Calu3 (cell line): ENCODE data around the gene TNIK. TPM values are rescaled to one million over a fixed set of nuclear protein-coding genes. Genes with fewer than 3 reads are reported as not detected.

Experiments
- BruUV-seq: library from RNA; stranded (reverse); fragments of 400-500 nt; replicated peaks from 2 replicates; lab custom pipeline; 2021; lab: Mats Ljungman, UMichigan
- CTCF ChIA-PET: fragments of 300-600 bp; sonication (Branson Sonifier 250); formaldehyde crosslinking; loops from one replicate; lab custom pipeline; 2022; ENCODE audit warnings: antibody characterized with exemption; lab: Charles Lee
- DNase-seq: peaks from one replicate; pipeline ENCODE4 v3.0.0; 2022
- H3K27ac Mint-ChIP-seq: one replicate; pipeline ENCODE4 v1.8.0; 2022; ENCODE audit warnings: mixed read lengths; ENCODE audit not compliant: unreplicated experiment
- H3K27me3 Mint-ChIP-seq: one replicate; pipeline ENCODE4 v1.8.0; 2022; ENCODE audit warnings: mixed read lengths; ENCODE audit not compliant: unreplicated experiment
- H3K36me3 Mint-ChIP-seq: one replicate; pipeline ENCODE4 v1.8.0; 2022; ENCODE audit warnings: mild to moderate bottlenecking, moderate library complexity, mixed read lengths; ENCODE audit not compliant: insufficient read depth, unreplicated experiment
- H3K4me1 Mint-ChIP-seq: one replicate; pipeline ENCODE4 v1.8.0; 2022; ENCODE audit warnings: mild to moderate bottlenecking, low read depth, mixed read lengths; ENCODE audit not compliant: unreplicated experiment
- H3K4me3 Mint-ChIP-seq: one replicate; pipeline ENCODE4 v1.8.0; 2022; ENCODE audit warnings: mild to moderate bottlenecking, low read depth, moderate library complexity, mixed read lengths; ENCODE audit not compliant: unreplicated experiment
- H3K9me3 Mint-ChIP-seq: one replicate; pipeline ENCODE4 v1.8.0; 2022; ENCODE audit warnings: low read depth, mixed read lengths; ENCODE audit not compliant: unreplicated experiment
- CTCF ChIP-seq: fragments of 200-600 bp; IDR thresholded peaks from one replicate; pipeline ENCODE4 v1.8.0; 2022; ENCODE audit warnings: antibody characterized with exemption; ENCODE audit not compliant: unreplicated experiment
- intact Hi-C: fragments of 100-400 bp; cut with micrococcal nuclease; formaldehyde crosslinking; loops from one replicate; pipeline ENCODE4 v1.10.0; 2022; ENCODE audit not compliant: unreplicated experiment
- total RNA-seq: library from RNA; stranded (reverse); gene quantifications from 2 replicates; pipeline ENCODE4 v1.2.3, GENCODE V29; 2022

The TNIK gene
- total RNA-seq, 1 experiment from 2014 or later: 19.7 TPM

- no peaks in the 10 kb centered on the region for H3K4me1 Mint-ChIP-seq
- TF ChIP-seq CTCF: no peak
- H3K4me3 Mint-ChIP-seq: no peak overlapping the region
- no TSS peak for BruUV-seq
- CTCF ChIA-PET: no interaction called here
- H3K36me3 Mint-ChIP-seq: no peaks in the 10 kb centered on the region
- no peaks in the 10 kb centered on the region for H3K27me3 Mint-ChIP-seq
- no peak for DNase-seq
- no peak overlapping the region for H3K27ac Mint-ChIP-seq
- H3K9me3 Mint-ChIP-seq: no peaks in the 10 kb centered on the region
- intact Hi-C loops: no loop called here
Observed at GRCh38 chr3:171505822-171506333, 45.7 kb upstream of the TNIK start.

GRCh38 chr3:171504376-171504775, 44.2 kb upstream of the TNIK start:
- DNase-seq: no peak
- Mint-ChIP-seq H3K27me3 (no peaks in the 10 kb centered on the region), H3K27ac (no peak overlapping the region), H3K4me1 (no peaks in the 10 kb centered on the region), H3K4me3 (no peak overlapping the region), H3K9me3 (no peaks in the 10 kb centered on the region), H3K36me3 (no peaks in the 10 kb centered on the region)
- CTCF ChIA-PET: interaction anchor here (0.5 kb wide), 1 partner anchor 20 kb away, joined by 3 read pairs; no protein-coding TSS in a partner anchor
- BruUV-seq: no TSS peak
- no peak for TF ChIP-seq CTCF
- intact Hi-C loops: no loop called here

DNA sequence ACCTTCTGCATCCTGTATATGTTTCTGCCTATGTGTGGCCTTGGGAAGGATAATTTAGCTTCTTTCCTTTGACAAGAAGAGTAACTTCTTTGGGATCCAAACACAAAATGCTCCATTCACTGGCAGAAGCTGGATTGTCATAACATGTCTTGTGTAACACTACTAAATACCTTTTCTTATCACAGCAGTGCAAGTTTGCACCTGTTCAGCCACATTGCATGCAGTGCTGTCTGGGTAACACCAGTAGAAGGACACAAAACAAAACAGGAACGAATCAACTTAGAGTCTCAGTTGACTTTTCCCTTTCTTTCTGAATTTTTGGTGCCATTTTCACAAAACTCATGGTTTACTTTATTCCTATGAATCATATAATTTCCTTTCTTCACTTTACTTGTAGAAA, 43.6 kb upstream of the TNIK start:
- Mint-ChIP-seq H3K4me3 (no peak overlapping the region), H3K36me3 (no peaks in the 10 kb centered on the region), H3K9me3 (no peaks in the 10 kb centered on the region), H3K27ac (no peak overlapping the region), H3K4me1 (no peaks in the 10 kb centered on the region), H3K27me3 (no peaks in the 10 kb centered on the region)
- no peak for TF ChIP-seq CTCF
- intact Hi-C loops: no loop called here
- no peak for DNase-seq
- CTCF ChIA-PET: no interaction called here
- BruUV-seq: no TSS peak

- BruUV-seq: no TSS peak
- intact Hi-C loops: no loop called here
- H3K4me3 Mint-ChIP-seq: no peak overlapping the region
- no peak for DNase-seq
- H3K9me3 Mint-ChIP-seq: no peaks in the 10 kb centered on the region
- H3K36me3 Mint-ChIP-seq: no peaks in the 10 kb centered on the region
- CTCF ChIA-PET: interaction anchor here (0.6 to 0.8 kb wide), 2 partner anchors 11 to 92 kb away, joined by 3 to 4 read pairs; no protein-coding TSS in a partner anchor
- H3K4me1 Mint-ChIP-seq: no peaks in the 10 kb centered on the region
- H3K27ac Mint-ChIP-seq: no peak overlapping the region
- no peak for TF ChIP-seq CTCF
- H3K27me3 Mint-ChIP-seq: no peaks in the 10 kb centered on the region
Observed at GRCh38 chr3:171498921-171499320, 38.7 kb upstream of the TNIK start.
